WTC11 (cell line): ENCODE results near the gene C17orf100.

Experiments used
- ARID4B ChIP-seq: sonication (generic); formaldehyde crosslinking; IDR thresholded peaks from 2 replicates; pipeline ENCODE4 v1.8.0; 2023; ENCODE audit warnings: missing genetic modification reagents, mild to moderate bottlenecking, borderline replicate concordance
- CREB1 ChIP-seq: sonication (generic); formaldehyde crosslinking; IDR thresholded peaks from 2 replicates; pipeline ENCODE4 v1.8.0; 2023; ENCODE audit warnings: mild to moderate bottlenecking, missing genetic modification reagents
- NR1H2 ChIP-seq: sonication (generic); formaldehyde crosslinking; IDR thresholded peaks from 2 replicates; pipeline ENCODE4 v1.9.0; 2021; ENCODE audit warnings: mild to moderate bottlenecking, moderate library complexity, missing genetic modification reagents
- ZNF121 ChIP-seq: sonication (generic); formaldehyde crosslinking; IDR thresholded peaks from 2 replicates; pipeline ENCODE4 v1.8.0; 2023; ENCODE audit warnings: missing genetic modification reagents
- ZNF423 ChIP-seq: fragments of 250-450 bp; sonication (Bioruptor Pico); IDR thresholded peaks from 2 replicates; pipeline ENCODE4 v2.1.2; 2022; ENCODE audit warnings: mild to moderate bottlenecking, moderate library complexity
- TF ChIP-seq, protein P1 (sequence below): fragments of 200-600 bp; IDR thresholded peaks from 2 replicates; pipeline ENCODE4 v1.8.0; 2022; ENCODE audit warnings: antibody characterized with exemption

GRCh38 chr17:6679241-6679640 lies 27.7 kb downstream of the C17orf100 start:
- TF ChIP-seq ZNF423 (CRISPR knock-in tag) (no peak), CREB1 (CRISPR knock-in tag) (no peak), ZNF121 (CRISPR knock-in tag) (no peak), ARID4B (CRISPR knock-in tag) (no peak), NR1H2 (CRISPR knock-in tag) (no peak)
- TF ChIP-seq, protein P1, sequence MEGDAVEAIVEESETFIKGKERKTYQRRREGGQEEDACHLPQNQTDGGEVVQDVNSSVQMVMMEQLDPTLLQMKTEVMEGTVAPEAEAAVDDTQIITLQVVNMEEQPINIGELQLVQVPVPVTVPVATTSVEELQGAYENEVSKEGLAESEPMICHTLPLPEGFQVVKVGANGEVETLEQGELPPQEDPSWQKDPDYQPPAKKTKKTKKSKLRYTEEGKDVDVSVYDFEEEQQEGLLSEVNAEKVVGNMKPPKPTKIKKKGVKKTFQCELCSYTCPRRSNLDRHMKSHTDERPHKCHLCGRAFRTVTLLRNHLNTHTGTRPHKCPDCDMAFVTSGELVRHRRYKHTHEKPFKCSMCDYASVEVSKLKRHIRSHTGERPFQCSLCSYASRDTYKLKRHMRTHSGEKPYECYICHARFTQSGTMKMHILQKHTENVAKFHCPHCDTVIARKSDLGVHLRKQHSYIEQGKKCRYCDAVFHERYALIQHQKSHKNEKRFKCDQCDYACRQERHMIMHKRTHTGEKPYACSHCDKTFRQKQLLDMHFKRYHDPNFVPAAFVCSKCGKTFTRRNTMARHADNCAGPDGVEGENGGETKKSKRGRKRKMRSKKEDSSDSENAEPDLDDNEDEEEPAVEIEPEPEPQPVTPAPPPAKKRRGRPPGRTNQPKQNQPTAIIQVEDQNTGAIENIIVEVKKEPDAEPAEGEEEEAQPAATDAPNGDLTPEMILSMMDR: no peak
